Heart right ventricle (tissue), 16 donors: ENCODE data around the gene SDK2. TPM values are rescaled to one million over a fixed set of nuclear protein-coding genes. Genes with fewer than 3 reads are reported as not detected.

ENCODE experiments used
- ATAC-seq, 8 donors: fragments of 200-7000 bp; cut with Tn5 transposase; one replicate each; pipeline ENCODE4 v1.9.1; 2020; ENCODE audit warnings: mild to moderate bottlenecking in 8 of 8, moderate library complexity in 8 of 8, moderate number of reproducible peaks in 1 of 8
- DNase-seq, 2 donors: peaks; one replicate each; pipeline ENCODE4 v3.0.0-alpha.2; 2020
- H3K27ac ChIP-seq, 10 donors: fragments of 200-600 bp; sonication (generic) in 2 of 10; one replicate each; pipeline versions ENCODE4 v1.5.0 to v1.8.0; 2020 to 2022; ENCODE audit warnings: mild to moderate bottlenecking in 3 of 10
- H3K27me3 ChIP-seq, 7 donors: fragments of 200-600 bp; one replicate each; pipeline ENCODE4 v1.8.0; 2021 to 2022; ENCODE audit warnings: mild to moderate bottlenecking in 2 of 7
- H3K36me3 ChIP-seq, 9 donors: fragments of 200-600 bp; sonication (generic) in 1 of 9; one replicate each; pipeline versions ENCODE4 v1.5.0 to v1.8.0; 2020 to 2022; ENCODE audit warnings: mild to moderate bottlenecking in 2 of 9
- H3K4me1 ChIP-seq, 9 donors: fragments of 200-600 bp; sonication (generic) in 1 of 9; one replicate each; pipeline versions ENCODE4 v1.5.0 to v1.8.0; 2020 to 2022; ENCODE audit warnings: mild to moderate bottlenecking in 4 of 9
- H3K4me3 ChIP-seq, 10 donors: fragments of 200-600 bp; sonication (generic) in 2 of 10; one replicate each; pipeline versions ENCODE4 v1.5.0 to v1.8.0; 2020 to 2022; ENCODE audit warnings: mild to moderate bottlenecking in 7 of 10, moderate library complexity in 2 of 10
- H3K9me3 ChIP-seq, 11 donors: fragments of 200-600 bp in 10 of 11; sonication (generic) in 2 of 11; one replicate each; pipeline versions ENCODE4 v1.5.0 to v1.8.0; 2013 to 2022; ENCODE audit warnings: mild to moderate bottlenecking in 2 of 11, control low read depth in 1 of 11, moderate library complexity in 1 of 11
- WGBS, 2 donors: extraction: QIAGEN DNeasy Blood & Tissue Kit; methylation state at CpG; one replicate each; pipeline ENCODE4 v1.1.7; 2013; ENCODE audit warnings: inconsistent platforms in 1 of 2; 5-methylcytosine and 5-hydroxymethylcytosine counted together
- intact Hi-C, 10 donors: fragments of 100-400 bp; cut with DNase I; formaldehyde crosslinking; loops; one replicate each; pipeline versions ENCODE4 v1.11.1 to v1.14.2; 2022
- polyA plus RNA-seq, 2 donors: library from polyadenylated mRNA; stranded (reverse); fragments of 200-250 nt; gene quantifications; one replicate each; pipeline ENCODE4 v1.2.3, GENCODE V29; 2013
- total RNA-seq, 10 donors: library from RNA; stranded (reverse); fragmentation: NEBNext Ultra II Directional in 3 of 10; extraction: Animal tissue kit (Norgen Biotek cat#: 25700) in 3 of 10; gene quantifications; one replicate each; pipeline versions ENCODE4 v1.2.1 to v1.2.4, GENCODE V29; 2021 to 2023
- TF ChIP-seq, protein P1 (sequence below), 9 donors: fragments of 200-600 bp; sonication (generic) in 2 of 9; IDR thresholded peaks; one replicate each; pipeline versions ENCODE4 v1.5.0 to v1.8.0; 2021 to 2022; ENCODE audit warnings: antibody characterized with exemption in 9 of 9, mild to moderate bottlenecking in 5 of 9, moderate library complexity in 1 of 9
- donor health status: Arrhythmogenic right ventricular cardiomyopathy.
- donor health status: ischemic (EF 13 %, LVEDD 7.1; RV severe dilation, severe dysfunction).
- donor health status: healthy with polysubstance abuse.
- donor health status: DM: no; HTN: yes; CAD: no.
- donor health status: DM: no; HTN: no; CAD: no.
- donor health status: ischemic (EF 25% LVEDD 6.9; RV normal size, moderate dysfunction).
- donor health status: ischemic (EF 25% LVEDD 5.7; RV mildly dilated, moderate dysfunction).
- donor health status: healthy.
- donor health status: DM: yes; HTN: yes; CAD: no.
- donor health status: Ischemic cardiomyopathy.
- donor health status: ischemic (EF 35%, LVEDD 5.7; RV mildly dilated, moderate dysfunction).
- donor health status: nonischemic (EF 11% LVEDD 7.7; RV severe dilation, severe dysfunction).
- donor health status: DM: yes; HTN: yes; CAD: no.
- donor health status: PGD.
- donor health status: ischemic (EF 29% LVEDD 5.4; RV normal size, mild dysfunction).
- donor health status: nonischemic (EF 23%, LVEDD 6.1; RV moderate dilation, normal function).

The SDK2 gene
- total and polyA plus RNA-seq, 12 donors: 0.44 to 4.2 (median 1.9) TPM

DNA sequence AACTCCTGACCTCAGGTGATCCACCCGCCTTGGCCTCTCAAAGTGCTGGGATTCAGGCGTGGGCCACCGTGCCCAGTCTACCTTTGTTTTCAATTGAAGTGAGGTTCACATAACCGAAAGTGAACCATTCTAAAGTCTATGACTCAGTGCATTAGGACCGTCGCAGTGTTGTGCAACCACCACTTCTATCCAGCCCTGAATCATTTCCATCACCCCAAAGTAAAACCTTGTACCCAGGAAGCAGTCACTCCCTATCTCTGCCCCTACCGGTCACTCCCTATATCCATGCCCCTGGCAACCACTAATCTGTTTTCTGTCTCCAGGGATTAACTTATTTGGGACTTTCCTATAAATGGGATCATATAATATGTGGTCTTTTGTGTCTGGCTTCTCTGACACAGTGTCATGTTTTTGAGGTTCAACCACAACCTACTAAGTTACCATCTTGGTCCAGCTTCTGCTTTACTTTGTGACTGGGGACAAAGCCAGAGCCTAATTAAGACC lies 304.1 kb downstream of the SDK2 start:
- no peaks in the 10 kb centered on the region for H3K36me3 ChIP-seq
- TF ChIP-seq, protein P1, sequence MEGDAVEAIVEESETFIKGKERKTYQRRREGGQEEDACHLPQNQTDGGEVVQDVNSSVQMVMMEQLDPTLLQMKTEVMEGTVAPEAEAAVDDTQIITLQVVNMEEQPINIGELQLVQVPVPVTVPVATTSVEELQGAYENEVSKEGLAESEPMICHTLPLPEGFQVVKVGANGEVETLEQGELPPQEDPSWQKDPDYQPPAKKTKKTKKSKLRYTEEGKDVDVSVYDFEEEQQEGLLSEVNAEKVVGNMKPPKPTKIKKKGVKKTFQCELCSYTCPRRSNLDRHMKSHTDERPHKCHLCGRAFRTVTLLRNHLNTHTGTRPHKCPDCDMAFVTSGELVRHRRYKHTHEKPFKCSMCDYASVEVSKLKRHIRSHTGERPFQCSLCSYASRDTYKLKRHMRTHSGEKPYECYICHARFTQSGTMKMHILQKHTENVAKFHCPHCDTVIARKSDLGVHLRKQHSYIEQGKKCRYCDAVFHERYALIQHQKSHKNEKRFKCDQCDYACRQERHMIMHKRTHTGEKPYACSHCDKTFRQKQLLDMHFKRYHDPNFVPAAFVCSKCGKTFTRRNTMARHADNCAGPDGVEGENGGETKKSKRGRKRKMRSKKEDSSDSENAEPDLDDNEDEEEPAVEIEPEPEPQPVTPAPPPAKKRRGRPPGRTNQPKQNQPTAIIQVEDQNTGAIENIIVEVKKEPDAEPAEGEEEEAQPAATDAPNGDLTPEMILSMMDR (IDR thresholded peaks at IDR 0.05): peak in 1 of 9 donors; percentile 20
- DNase-seq (no peak), ATAC-seq (peak in 1 of 8 donors; percentile 35)
- 81 to 92% methylated on average over 7 of the region's 7 CpGs for WGBS, 2 donors
- H3K4me3 ChIP-seq: no peak overlapping the region
- no peaks in the 10 kb centered on the region for H3K27me3 ChIP-seq
- peaks cover 3 to 44% (median 27%) of the 10 kb centered on the region in 9 donors for H3K4me1 ChIP-seq
- intact Hi-C loops: no loop called here
- H3K27ac ChIP-seq: peak overlapping the region in 1 of 10 donors; percentile 1
- H3K9me3 ChIP-seq: no peaks in the 10 kb centered on the region

DNA sequence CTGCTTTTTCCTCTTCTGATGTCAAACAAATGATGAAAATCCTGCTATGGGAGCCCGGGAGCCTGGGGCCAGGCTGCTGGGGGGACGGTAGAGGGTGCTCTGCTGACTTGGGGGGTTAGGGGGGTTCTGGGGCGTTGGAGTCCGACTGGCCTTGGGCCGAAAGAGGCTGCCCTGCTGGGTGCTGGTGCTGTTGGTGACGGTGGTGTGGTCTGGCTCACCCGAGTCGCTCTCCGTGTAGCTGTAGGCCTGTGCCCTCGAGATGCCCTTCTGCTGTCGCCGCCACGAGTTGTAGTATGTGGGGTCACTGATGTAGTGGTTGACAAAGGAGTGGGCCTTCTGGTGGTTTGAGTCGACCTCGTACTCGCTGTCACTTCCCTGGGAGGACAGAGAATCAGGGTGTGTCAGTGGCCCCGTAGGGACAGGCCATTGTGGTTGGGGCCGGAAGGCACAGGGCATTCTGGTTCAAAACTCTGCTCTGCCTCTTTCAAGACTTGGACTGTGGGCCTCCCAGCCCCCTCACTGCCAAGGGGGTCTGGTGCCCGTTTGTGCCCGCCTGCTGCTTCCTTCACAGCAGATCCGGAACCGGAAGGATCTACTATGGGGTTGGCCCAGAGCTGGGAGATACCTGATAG lies 305.6 kb downstream of the SDK2 start:
- Histone ChIP-seq H3K4me1 (peaks cover 3 to 41% (median 23%) of the 10 kb centered on the region in 9 donors), H3K27me3 (no peaks in the 10 kb centered on the region), H3K4me3 (no peak overlapping the region), H3K9me3 (no peaks in the 10 kb centered on the region), H3K36me3 (no peaks in the 10 kb centered on the region), H3K27ac (peak overlapping the region in 3 of 10 donors; percentile 4 to 56 (median 44))
- TF ChIP-seq, protein P1 (IDR thresholded peaks at IDR 0.05): no peak
- ATAC-seq (no peak), DNase-seq (no peak)
- intact Hi-C loops: loop anchor here in 1 of 10 donors (2.0 kb wide), 1 partner anchor 26 kb away; the partner anchor contains the start of gene CDC42EP4
- 89% methylated on average over 22 of the region's 22 CpGs for WGBS, 2 donors

DNA sequence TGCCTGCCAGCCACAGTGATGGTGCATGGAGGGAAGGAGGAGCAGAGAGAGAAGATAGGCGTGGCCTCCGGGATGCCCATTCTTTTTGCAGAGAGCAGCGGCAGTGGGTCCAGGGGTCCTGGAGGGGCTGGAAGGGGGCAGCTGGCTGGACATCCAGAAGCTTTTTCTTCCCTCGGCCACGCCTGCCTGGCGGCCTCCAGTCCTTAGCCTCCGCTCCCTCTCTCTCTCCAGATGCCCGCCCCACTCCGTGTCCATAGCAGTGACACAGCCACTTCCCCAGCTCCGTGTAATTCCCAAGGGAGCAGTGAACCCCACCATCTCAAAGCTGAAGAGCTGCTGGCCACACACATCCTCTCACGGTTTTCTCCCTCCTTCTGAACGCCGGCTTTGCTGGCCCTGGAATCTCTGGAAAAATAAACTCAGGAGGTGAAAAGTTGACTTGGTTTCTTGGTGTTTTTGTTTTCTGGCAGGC lies 306.2 kb downstream of the SDK2 start:
- WGBS, 2 donors: 73 to 81% methylated on average over 11 to 13 of the region's 13 CpGs
- H3K27ac ChIP-seq: peak overlapping the region in 4 of 10 donors; percentile 4 to 56 (median 42)
- H3K36me3 ChIP-seq: no peaks in the 10 kb centered on the region
- TF ChIP-seq, protein P1 (IDR thresholded peaks at IDR 0.05): no peak
- ATAC-seq: peak in 1 of 8 donors; percentile 22
- no peaks in the 10 kb centered on the region for H3K9me3 ChIP-seq
- no peak overlapping the region for H3K4me3 ChIP-seq
- no peaks in the 10 kb centered on the region for H3K27me3 ChIP-seq
- peak in 1 of 2 donors; percentile 50 for DNase-seq
- H3K4me1 ChIP-seq: peaks cover 3 to 35% (median 19%) of the 10 kb centered on the region in 9 donors
- intact Hi-C loops: loop anchor here in 1 of 10 donors (2.0 kb wide), 1 partner anchor 25 kb away; the partner anchor contains the start of gene CDC42EP4

DNA sequence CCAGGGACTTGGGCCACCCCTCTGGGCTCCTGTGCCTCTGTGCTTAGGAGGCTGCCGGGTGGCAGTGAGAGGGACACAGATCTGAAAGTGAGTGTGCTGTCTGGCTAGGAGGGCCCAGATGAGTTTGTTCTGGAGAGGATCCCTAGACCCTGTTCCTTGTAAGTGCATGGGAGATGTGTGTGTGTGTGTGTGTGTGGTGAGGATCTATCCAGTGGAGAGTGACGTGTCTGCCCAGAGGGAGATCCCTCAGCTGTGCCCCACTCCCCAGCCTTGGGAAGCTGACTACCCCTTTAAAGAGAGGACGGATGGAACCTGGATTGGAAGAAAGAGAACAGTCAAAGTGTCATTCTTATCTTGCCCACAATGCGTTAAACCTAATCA lies 306.9 kb downstream of the SDK2 start:
- WGBS, 2 donors: 77 to 78% methylated on average over 4 of the region's 4 CpGs
- DNase-seq (no peak), ATAC-seq (no peak)
- no peaks in the 10 kb centered on the region for H3K36me3 ChIP-seq
- H3K9me3 ChIP-seq: no peaks in the 10 kb centered on the region
- peak overlapping the region in 4 of 10 donors; percentile 4 to 56 (median 42) for H3K27ac ChIP-seq
- no peaks in the 10 kb centered on the region for H3K27me3 ChIP-seq
- H3K4me3 ChIP-seq: no peak overlapping the region
- H3K4me1 ChIP-seq: peaks cover 0 to 28% (median 11%) of the 10 kb centered on the region in 9 donors
- intact Hi-C loops: no loop called here
- TF ChIP-seq, protein P1 (IDR thresholded peaks at IDR 0.05): no peak
